ENCODE measurements around the gene OR51B2. TPM values are rescaled to one million over a fixed set of nuclear protein-coding genes. Genes with fewer than 3 reads are reported as not detected.

Gene OR51B2
- total and polyA plus RNA-seq, 10 of the 15 experiments (the other 5 are each of a cell fraction or from before 2014, with no cell fraction given): 0.29 TPM; not detected in 9

DNA sequence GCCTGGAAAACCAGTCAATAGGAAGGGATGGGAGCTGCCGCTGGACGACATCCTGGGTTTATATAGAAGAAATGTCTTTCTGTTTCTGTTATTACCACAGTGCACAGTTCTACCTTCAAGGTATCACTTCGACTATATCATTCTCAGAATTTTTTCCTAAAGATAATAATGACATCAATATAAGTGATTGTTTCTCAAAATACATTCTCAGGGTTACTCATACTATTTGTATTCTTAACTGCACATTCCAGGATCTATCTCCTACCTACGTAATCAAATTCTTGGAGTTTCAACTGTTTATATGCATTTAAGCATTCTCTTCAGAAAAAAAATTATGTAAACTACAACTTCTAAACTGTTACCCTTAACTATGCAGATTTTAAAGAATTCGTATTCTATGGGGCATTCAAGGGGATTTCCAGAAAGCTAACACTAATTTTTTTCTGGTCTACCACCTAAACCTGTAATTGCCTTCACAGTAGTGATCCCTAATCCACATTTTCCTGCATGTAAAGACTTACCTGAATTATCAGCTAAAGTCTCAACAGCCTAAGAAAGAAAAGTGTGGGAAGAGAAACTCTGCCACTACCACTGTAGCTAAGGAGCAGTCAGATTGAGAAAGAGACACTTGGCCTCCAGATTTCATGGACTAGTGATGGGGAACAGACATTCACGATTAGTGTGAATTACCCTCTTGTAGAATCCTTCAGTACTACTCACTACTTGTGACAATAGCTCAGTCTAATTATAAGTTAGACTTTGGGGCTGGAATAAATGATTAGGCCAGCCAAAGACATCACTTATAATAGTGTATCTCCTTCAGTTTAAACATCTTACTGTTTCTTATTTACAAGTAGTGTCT is 19.6 kb upstream of the OR51B2 start, which contains the start of gene OR51B5:
TSS of gene OR51B5 (minus strand) at position 51 of the 862 bp plus-strand sequence. CDS start at position 51, 0 bp downstream.
- POLR2A ChIA-PET: interaction anchor here (0.6 kb wide), 2 partner anchors 289 to 515 kb away, joined by 3 to 4 read pairs; no protein-coding TSS in a partner anchor
- FAIRE-seq (no peak), DNase-seq (ENCODE audit: low read depth, low spot score) (no peak), ATAC-seq (peak; percentile 61)
- whole genome bisulfite sequencing (ENCODE audit: insufficient coverage, insufficient replicate concordance, low lambda C conversion rate, missing lambda C conversion rate): under 1% methylated on average over 6 of the region's 6 CpGs
- Histone ChIP-seq H3K9ac (ENCODE audit: control insufficient read depth, insufficient read depth, low read length) (no peak within 1 kb of the TSS), H3K4me2 (ENCODE audit: control insufficient read depth, insufficient read depth) (no peak within 1 kb of the TSS), H3K4me1 (ENCODE audit: control insufficient read depth, insufficient read depth, low read length) (no peaks in the 10 kb centered on the region), H2AFZ (ENCODE audit: control insufficient read depth, low read depth, low read length) (no peak within 1 kb of the TSS), H3K27me3 (replicated peaks in 1 of 2; ENCODE audit: control insufficient read depth in 2 of 2, insufficient read depth in 2 of 2, low read length in 1 of 2) (no peaks in the 10 kb centered on the region), H3K4me3 (no peak within 1 kb of the TSS), H3K27ac (ENCODE audit: control insufficient read depth, insufficient read depth) (no peak within 1 kb of the TSS), H4K20me1 (ENCODE audit: control insufficient read depth, insufficient read depth) (no peaks in the 10 kb centered on the region), H3K36me3 (ENCODE audit: control insufficient read depth in 2 of 2, insufficient read depth in 2 of 2, low read length in 1 of 2) (no peaks in the 10 kb centered on the region), H3K79me2 (ENCODE audit: control insufficient read depth, insufficient read depth, low read length) (no peaks in the 10 kb centered on the region), H3K9me3 (replicated peaks; ENCODE audit: control insufficient read depth, insufficient read depth, low read length) (no peaks in the 10 kb centered on the region)
- CTCF ChIA-PET: interaction anchor here (0.7 to 1.0 kb wide), 2 partner anchors 18 to 20 kb away, joined by 3 read pairs; no protein-coding TSS in a partner anchor
- intact Hi-C loops (cut with micrococcal nuclease; ENCODE audit: unreplicated experiment) (no loop called here), in situ Hi-C loops (cut with MboI) (loop anchor here (25.0 kb wide), 1 partner anchor 1481 kb away; the partner anchor contains the start of gene STIM1)
- RAD21 ChIA-PET (ENCODE audit: unreplicated experiment): interaction anchor here (1.1 to 1.2 kb wide), 2 partner anchors 36 to 54 kb away, joined by 3 to 4 read pairs; no protein-coding TSS in a partner anchor
- SMC1A ChIA-PET (ENCODE audit: uncharacterized antibody, unreplicated experiment): interaction anchor here (0.6 to 1.6 kb wide), 6 partner anchors 9 to 1055 kb away, joined by 3 to 5 read pairs (median 4); no protein-coding TSS in a partner anchor
- no TSS peak for BruUV-seq (replicated peaks)
- TF ChIP-seq, protein P1, sequence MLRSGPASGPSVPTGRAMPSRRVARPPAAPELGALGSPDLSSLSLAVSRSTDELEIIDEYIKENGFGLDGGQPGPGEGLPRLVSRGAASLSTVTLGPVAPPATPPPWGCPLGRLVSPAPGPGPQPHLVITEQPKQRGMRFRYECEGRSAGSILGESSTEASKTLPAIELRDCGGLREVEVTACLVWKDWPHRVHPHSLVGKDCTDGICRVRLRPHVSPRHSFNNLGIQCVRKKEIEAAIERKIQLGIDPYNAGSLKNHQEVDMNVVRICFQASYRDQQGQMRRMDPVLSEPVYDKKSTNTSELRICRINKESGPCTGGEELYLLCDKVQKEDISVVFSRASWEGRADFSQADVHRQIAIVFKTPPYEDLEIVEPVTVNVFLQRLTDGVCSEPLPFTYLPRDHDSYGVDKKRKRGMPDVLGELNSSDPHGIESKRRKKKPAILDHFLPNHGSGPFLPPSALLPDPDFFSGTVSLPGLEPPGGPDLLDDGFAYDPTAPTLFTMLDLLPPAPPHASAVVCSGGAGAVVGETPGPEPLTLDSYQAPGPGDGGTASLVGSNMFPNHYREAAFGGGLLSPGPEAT (IDR thresholded peaks at IDR 0.05; ENCODE audit: low read depth): peak; percentile 41; the same call in 1 of the 2 replicates
- no peak for TF ChIP-seq NBN (IDR thresholded peaks at IDR 0.05)
- TF ChIP-seq TCF3 (IDR thresholded peaks at IDR 0.05; ENCODE audit: borderline replicate concordance, insufficient read depth, low read depth, low read length): no peak
- no peak for TF ChIP-seq POU2F2 (IDR thresholded peaks at IDR 0.05; ENCODE audit: borderline replicate concordance, low read depth, low read length)
- peak; percentile 41 for TF ChIP-seq IKZF1 (conservative IDR thresholded peaks at IDR 0.05)
- no peak for TF ChIP-seq HCFC1 (IDR thresholded peaks at IDR 0.05; ENCODE audit: low read length)
- TF ChIP-seq NR2F1 (conservative IDR thresholded peaks at IDR 0.05): no peak
- no peak for TF ChIP-seq BACH1 (IDR thresholded peaks at IDR 0.05; ENCODE audit: borderline replicate concordance)
- TF ChIP-seq, protein P2, sequence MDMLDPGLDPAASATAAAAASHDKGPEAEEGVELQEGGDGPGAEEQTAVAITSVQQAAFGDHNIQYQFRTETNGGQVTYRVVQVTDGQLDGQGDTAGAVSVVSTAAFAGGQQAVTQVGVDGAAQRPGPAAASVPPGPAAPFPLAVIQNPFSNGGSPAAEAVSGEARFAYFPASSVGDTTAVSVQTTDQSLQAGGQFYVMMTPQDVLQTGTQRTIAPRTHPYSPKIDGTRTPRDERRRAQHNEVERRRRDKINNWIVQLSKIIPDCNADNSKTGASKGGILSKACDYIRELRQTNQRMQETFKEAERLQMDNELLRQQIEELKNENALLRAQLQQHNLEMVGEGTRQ (IDR thresholded peaks at IDR 0.05; ENCODE audit: borderline replicate concordance, low read depth, low read length): no peak
- TF ChIP-seq HDAC6 (IDR thresholded peaks at IDR 0.05; ENCODE audit: unreplicated experiment): no peak
- peak in 1 of 2 experiments; percentile 26; a peak in 1 of 4 replicates for TF ChIP-seq IKZF2 (IDR thresholded peaks at IDR 0.05)
- TF ChIP-seq RCOR1 (conservative IDR thresholded peaks at IDR 0.05; ENCODE audit: low read depth, low read length): no peak
- no peak for TF ChIP-seq MYB (IDR thresholded peaks at IDR 0.05; ENCODE audit: borderline replicate concordance, low read depth, low read length)
- TF ChIP-seq, protein P3, sequence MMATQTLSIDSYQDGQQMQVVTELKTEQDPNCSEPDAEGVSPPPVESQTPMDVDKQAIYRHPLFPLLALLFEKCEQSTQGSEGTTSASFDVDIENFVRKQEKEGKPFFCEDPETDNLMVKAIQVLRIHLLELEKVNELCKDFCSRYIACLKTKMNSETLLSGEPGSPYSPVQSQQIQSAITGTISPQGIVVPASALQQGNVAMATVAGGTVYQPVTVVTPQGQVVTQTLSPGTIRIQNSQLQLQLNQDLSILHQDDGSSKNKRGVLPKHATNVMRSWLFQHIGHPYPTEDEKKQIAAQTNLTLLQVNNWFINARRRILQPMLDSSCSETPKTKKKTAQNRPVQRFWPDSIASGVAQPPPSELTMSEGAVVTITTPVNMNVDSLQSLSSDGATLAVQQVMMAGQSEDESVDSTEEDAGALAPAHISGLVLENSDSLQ (IDR thresholded peaks at IDR 0.05): no peak
- TF ChIP-seq MTA2 (IDR thresholded peaks at IDR 0.05; ENCODE audit: low read depth): 0 out of 2 replicates have a peak, but pooled peaks have one; percentile 25
- 0 out of 2 replicates have a peak, but pooled peaks have one; percentile 35 for TF ChIP-seq DPF2 (IDR thresholded peaks at IDR 0.05)
- no peak for TF ChIP-seq BCL11A (IDR thresholded peaks at IDR 0.05; ENCODE audit: low read depth, low read length)
- no peak for TF ChIP-seq SIN3A (IDR thresholded peaks at IDR 0.05; ENCODE audit: low read depth, low read length)

All from GM12878 (cell line).